ENCODE results near the gene SND1.

Gene SND1

DNA sequence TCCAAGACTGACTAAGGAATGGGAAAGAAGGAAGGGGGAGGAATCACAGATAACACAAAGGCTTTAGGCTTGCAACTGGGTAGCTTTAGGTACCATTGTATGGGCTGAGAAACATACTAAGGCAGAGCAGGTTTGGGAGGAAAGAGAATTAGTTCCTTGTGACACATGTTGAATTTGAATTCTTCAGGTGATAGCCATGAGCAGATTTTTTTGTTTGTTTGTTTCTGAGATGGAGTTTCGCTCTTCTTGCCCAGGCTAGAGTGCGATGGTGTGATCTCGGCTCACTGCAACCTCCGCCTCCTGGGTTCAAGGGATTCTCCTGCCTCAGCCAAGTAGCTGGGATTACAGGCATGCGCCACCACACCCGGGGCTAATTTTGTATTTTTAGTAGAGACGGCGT is 4.4 kb upstream of the SND1 start:
- Histone ChIP-seq H4K91ac (ENCODE audit: low read length) (no peak overlapping the region), H2BK120ac (ENCODE audit: low read depth, low read length) (no peak overlapping the region), H2BK12ac (ENCODE audit: low read length in 2 of 2) (no peak overlapping the region), H3K9ac (ENCODE audit: low read length) (no peak overlapping the region), H3K18ac (ENCODE audit: low read depth in 1 of 2, low read length in 2 of 2) (no peak overlapping the region), H3K9me3 (ENCODE audit: control insufficient read depth, low read length) (no peaks in the 10 kb centered on the region), H3K79me1 (replicated peaks; ENCODE audit: low read length, poor library complexity, severe bottlenecking) (no peaks in the 10 kb centered on the region), H3K4ac (ENCODE audit: low read depth in 1 of 2, low read length in 2 of 2) (no peak overlapping the region), H3K14ac (ENCODE audit: low read length in 2 of 2) (no peak overlapping the region), H3K23ac (ENCODE audit: low read length in 2 of 2) (no peak overlapping the region), H3K4me1 (ENCODE audit: control insufficient read depth, insufficient read depth, low read depth, low read length) (peaks cover 4% of the 10 kb centered on the region), H2AK5ac (ENCODE audit: low read length, severe bottlenecking) (no peak overlapping the region), H4K8ac (ENCODE audit: low read length) (no peak overlapping the region), H3K4me2 (ENCODE audit: low read length, poor library complexity, severe bottlenecking) (no peak overlapping the region), H3K27me3 (ENCODE audit: control insufficient read depth in 1 of 2, insufficient read depth in 1 of 2, low read length in 2 of 2) (no peaks in the 10 kb centered on the region), H3K36me3 (ENCODE audit: control insufficient read depth in 1 of 2, insufficient read depth in 2 of 2, low read depth in 1 of 2, low read length in 2 of 2) (no peaks in the 10 kb centered on the region), H2BK5ac (ENCODE audit: low read depth, low read length, poor library complexity, severe bottlenecking) (no peak overlapping the region), H2AFZ (ENCODE audit: low read depth, low read length) (no peak overlapping the region), H3K27ac (ENCODE audit: low read length, poor library complexity, severe bottlenecking) (no peak overlapping the region), H2BK15ac (ENCODE audit: low read depth, poor library complexity, severe bottlenecking) (no peak overlapping the region), H3K4me3 (ENCODE audit: insufficient read depth in 1 of 2, low read depth in 1 of 2, low read length in 2 of 2) (no peak overlapping the region)
- no peak for DNase-seq
- WGBS, result 95% methylated on average over 8 of the region's 8 CpGs

DNA sequence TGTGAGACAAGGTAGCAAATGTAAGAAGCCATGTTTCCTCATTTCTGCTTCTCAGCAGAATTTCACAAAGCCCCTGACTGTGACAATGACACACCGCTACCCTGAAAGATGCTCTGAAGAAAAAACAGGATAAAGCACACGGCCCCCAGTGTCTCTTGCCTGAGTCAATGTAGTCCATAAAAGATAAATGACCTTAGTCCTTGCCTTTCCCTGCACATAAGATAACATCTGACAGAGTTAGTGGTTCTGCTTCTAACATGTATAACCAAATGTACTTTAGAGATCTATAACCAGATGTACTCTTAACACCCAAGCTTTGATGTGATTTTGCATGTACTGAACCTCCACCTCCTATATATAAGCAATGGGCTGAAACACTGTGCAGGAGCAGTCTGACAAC is 3.0 kb upstream of the SND1 start:
- Histone ChIP-seq H3K27ac (ENCODE audit: low read length, poor library complexity, severe bottlenecking) (no peak overlapping the region), H4K8ac (ENCODE audit: low read length) (no peak overlapping the region), H3K18ac (ENCODE audit: low read depth in 1 of 2, low read length in 2 of 2) (no peak overlapping the region), H3K79me1 (replicated peaks; ENCODE audit: low read length, poor library complexity, severe bottlenecking) (no peaks in the 10 kb centered on the region), H3K4me3 (ENCODE audit: insufficient read depth in 1 of 2, low read depth in 1 of 2, low read length in 2 of 2) (no peak overlapping the region), H3K23ac (ENCODE audit: low read length in 2 of 2) (no peak overlapping the region), H4K91ac (ENCODE audit: low read length) (no peak overlapping the region), H3K4ac (ENCODE audit: low read depth in 1 of 2, low read length in 2 of 2) (no peak overlapping the region), H2BK120ac (ENCODE audit: low read depth, low read length) (no peak overlapping the region), H3K14ac (ENCODE audit: low read length in 2 of 2) (no peak overlapping the region), H3K9ac (ENCODE audit: low read length) (no peak overlapping the region), H3K4me1 (ENCODE audit: control insufficient read depth, insufficient read depth, low read depth, low read length) (peaks cover 6% of the 10 kb centered on the region), H3K9me3 (ENCODE audit: control insufficient read depth, low read length) (no peaks in the 10 kb centered on the region), H3K4me2 (ENCODE audit: low read length, poor library complexity, severe bottlenecking) (no peak overlapping the region), H2BK12ac (ENCODE audit: low read length in 2 of 2) (no peak overlapping the region), H2AK5ac (ENCODE audit: low read length, severe bottlenecking) (no peak overlapping the region), H2BK5ac (ENCODE audit: low read depth, low read length, poor library complexity, severe bottlenecking) (no peak overlapping the region), H3K27me3 (ENCODE audit: control insufficient read depth in 1 of 2, insufficient read depth in 1 of 2, low read length in 2 of 2) (no peaks in the 10 kb centered on the region), H2AFZ (ENCODE audit: low read depth, low read length) (no peak overlapping the region), H3K36me3 (ENCODE audit: control insufficient read depth in 1 of 2, insufficient read depth in 2 of 2, low read depth in 1 of 2, low read length in 2 of 2) (no peaks in the 10 kb centered on the region), H2BK15ac (ENCODE audit: low read depth, poor library complexity, severe bottlenecking) (no peak overlapping the region)
- DNase-seq, result no peak
- WGBS, result 77% methylated on average over 2 of the region's 2 CpGs

DNA sequence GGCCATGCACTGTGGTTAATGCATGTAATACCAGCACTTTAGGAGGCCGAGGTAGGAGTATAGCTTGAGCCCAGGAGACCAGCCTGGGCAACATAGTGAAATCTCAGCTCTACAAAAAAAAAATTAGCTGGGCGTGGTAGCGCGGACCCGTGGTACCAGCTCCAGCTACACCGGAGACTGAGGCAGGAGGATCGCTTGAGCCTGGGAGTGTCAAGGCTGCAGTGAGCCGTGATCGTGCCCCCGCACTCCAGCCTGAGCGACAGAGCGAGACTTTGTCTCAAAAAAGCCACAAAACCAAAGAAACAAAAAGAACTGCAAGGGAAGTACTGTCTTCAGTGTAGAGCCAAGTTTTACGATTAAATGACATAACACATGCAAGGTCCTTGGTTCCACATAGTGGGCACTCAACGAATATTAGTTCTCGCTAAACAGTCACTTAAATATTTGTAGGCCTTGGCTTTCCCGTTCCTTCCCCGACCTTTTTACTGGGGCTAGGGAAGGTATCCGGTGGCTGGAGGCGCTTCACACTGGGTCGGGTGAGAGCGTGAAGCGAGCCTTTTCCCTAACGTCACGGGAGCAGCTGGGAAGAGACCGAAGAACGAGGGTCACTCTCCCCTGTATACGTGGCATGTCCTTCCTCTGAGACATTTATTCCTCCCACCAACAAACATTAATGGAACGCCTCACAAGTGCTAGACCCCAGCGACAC is 993 bp upstream of the SND1 start:
- Histone ChIP-seq H3K27ac (ENCODE audit: low read length, poor library complexity, severe bottlenecking) (peak overlapping the region; percentile 63), H3K4me1 (ENCODE audit: control insufficient read depth, insufficient read depth, low read depth, low read length) (peaks cover 6% of the 10 kb centered on the region), H3K14ac (ENCODE audit: low read length in 2 of 2) (peak overlapping the region in 1 of 2 experiments; percentile 44), H4K8ac (ENCODE audit: low read length) (peak overlapping the region; percentile 90), H3K9ac (ENCODE audit: low read length) (peak overlapping the region; percentile 94), H3K79me1 (replicated peaks; ENCODE audit: low read length, poor library complexity, severe bottlenecking) (no peaks in the 10 kb centered on the region), H3K4me3 (ENCODE audit: insufficient read depth in 1 of 2, low read depth in 1 of 2, low read length in 2 of 2) (peak overlapping the region; percentile 55 to 88), H3K36me3 (ENCODE audit: control insufficient read depth in 1 of 2, insufficient read depth in 2 of 2, low read depth in 1 of 2, low read length in 2 of 2) (no peaks in the 10 kb centered on the region), H3K27me3 (ENCODE audit: control insufficient read depth in 1 of 2, insufficient read depth in 1 of 2, low read length in 2 of 2) (no peaks in the 10 kb centered on the region), H3K23ac (ENCODE audit: low read length in 2 of 2) (no peak overlapping the region), H2AFZ (ENCODE audit: low read depth, low read length) (peak overlapping the region; percentile 11), H4K91ac (ENCODE audit: low read length) (peak overlapping the region; percentile 91), H2AK5ac (ENCODE audit: low read length, severe bottlenecking) (peak overlapping the region; percentile 93), H3K9me3 (ENCODE audit: control insufficient read depth, low read length) (no peaks in the 10 kb centered on the region), H3K4me2 (ENCODE audit: low read length, poor library complexity, severe bottlenecking) (peak overlapping the region; percentile 52), H2BK12ac (ENCODE audit: low read length in 2 of 2) (peak overlapping the region in 1 of 2 experiments; percentile 8), H2BK15ac (ENCODE audit: low read depth, poor library complexity, severe bottlenecking) (no peak overlapping the region), H2BK5ac (ENCODE audit: low read depth, low read length, poor library complexity, severe bottlenecking) (no peak overlapping the region), H2BK120ac (ENCODE audit: low read depth, low read length) (peak overlapping the region; percentile 3), H3K4ac (ENCODE audit: low read depth in 1 of 2, low read length in 2 of 2) (peak overlapping the region; percentile 24 to 97), H3K18ac (ENCODE audit: low read depth in 1 of 2, low read length in 2 of 2) (peak overlapping the region; percentile 55 to 81)
- WGBS, result 49% methylated on average over 29 of the region's 29 CpGs
- peak; percentile 70 for DNase-seq

DNA sequence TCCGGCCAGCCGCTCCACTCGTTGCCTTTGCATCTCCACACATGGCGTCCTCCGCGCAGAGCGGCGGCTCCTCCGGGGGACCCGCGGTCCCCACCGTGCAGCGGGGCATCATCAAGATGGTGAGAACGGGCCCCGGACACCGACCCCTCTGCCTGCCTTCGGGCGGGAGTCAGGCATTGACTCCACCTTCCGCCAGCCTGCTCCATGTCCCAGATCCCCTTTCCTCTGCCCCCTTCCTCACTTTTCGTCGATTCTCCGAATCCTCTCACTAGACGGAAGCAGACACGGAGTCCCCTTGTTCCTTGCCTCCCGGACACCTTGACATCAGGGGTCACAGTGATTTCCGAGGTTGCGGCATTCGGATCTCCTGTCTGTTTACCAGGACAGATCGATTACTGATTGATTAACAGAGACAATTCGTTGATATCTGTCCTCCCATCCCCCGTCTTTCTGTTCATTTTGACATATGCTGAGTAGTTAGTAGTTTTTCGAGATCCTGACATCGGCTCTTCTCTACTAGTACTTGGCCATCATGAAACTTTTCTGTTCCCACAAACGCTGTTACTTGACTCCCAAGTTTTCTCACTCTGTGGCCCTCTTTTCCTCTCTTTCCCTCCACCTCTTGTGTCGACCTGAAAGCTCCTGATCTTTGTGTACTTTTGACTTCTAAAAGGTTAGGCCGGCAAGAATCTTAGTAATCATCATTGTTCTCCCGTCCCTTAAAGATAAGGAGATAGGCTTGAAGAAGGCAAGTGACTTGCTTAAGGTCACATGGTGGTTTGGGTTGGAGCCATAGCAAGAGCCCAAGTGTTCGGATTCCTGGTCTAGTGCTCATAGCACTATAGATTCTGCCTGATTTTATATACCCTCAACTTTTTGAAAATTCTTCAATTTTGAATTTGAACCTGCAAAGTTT is 597 bp downstream of the SND1 start:
- H4K8ac ChIP-seq (ENCODE audit: low read length), result peak overlapping the region; percentile 88
- peak overlapping the region in 1 of 2 experiments; percentile 98 for H3K14ac ChIP-seq (ENCODE audit: low read length in 2 of 2)
- peak; percentile 53 for DNase-seq
- no peak overlapping the region for H2AK5ac ChIP-seq (ENCODE audit: low read length, severe bottlenecking)
- H3K23ac ChIP-seq (ENCODE audit: low read length in 2 of 2), result peak overlapping the region; percentile 84 to 96
- peak overlapping the region; percentile 94 for H3K9ac ChIP-seq (ENCODE audit: low read length)
- H2BK12ac ChIP-seq (ENCODE audit: low read length in 2 of 2), result peak overlapping the region in 1 of 2 experiments; percentile 83
- no peak overlapping the region for H2BK120ac ChIP-seq (ENCODE audit: low read depth, low read length)
- WGBS, result 1% methylated on average over 35 of the region's 38 CpGs
- H2AFZ ChIP-seq (ENCODE audit: low read depth, low read length), result peak overlapping the region; percentile 93
- no peak overlapping the region for H2BK5ac ChIP-seq (ENCODE audit: low read depth, low read length, poor library complexity, severe bottlenecking)
- H3K27ac ChIP-seq (ENCODE audit: low read length, poor library complexity, severe bottlenecking), result peak overlapping the region; percentile 79
- peak overlapping the region; percentile 89 for H3K4ac ChIP-seq (ENCODE audit: low read depth in 1 of 2, low read length in 2 of 2)
- peak overlapping the region; percentile 91 to 98 for H3K18ac ChIP-seq (ENCODE audit: low read depth in 1 of 2, low read length in 2 of 2)
- peak overlapping the region; percentile 73 for H4K91ac ChIP-seq (ENCODE audit: low read length)
- H2BK15ac ChIP-seq (ENCODE audit: low read depth, poor library complexity, severe bottlenecking), result no peak overlapping the region
- no peaks in the 10 kb centered on the region for H3K79me1 ChIP-seq (replicated peaks; ENCODE audit: low read length, poor library complexity, severe bottlenecking)
- H3K4me3 ChIP-seq (ENCODE audit: insufficient read depth in 1 of 2, low read depth in 1 of 2, low read length in 2 of 2), result peak overlapping the region; percentile 88 to 100
- no peaks in the 10 kb centered on the region for H3K9me3 ChIP-seq (ENCODE audit: control insufficient read depth, low read length)
- peaks cover 6% of the 10 kb centered on the region for H3K4me1 ChIP-seq (ENCODE audit: control insufficient read depth, insufficient read depth, low read depth, low read length)
- peaks cover 3% of the 10 kb centered on the region in 2 experiments for H3K36me3 ChIP-seq (ENCODE audit: control insufficient read depth in 1 of 2, insufficient read depth in 2 of 2, low read depth in 1 of 2, low read length in 2 of 2)
- H3K4me2 ChIP-seq (ENCODE audit: low read length, poor library complexity, severe bottlenecking), result peak overlapping the region; percentile 76
- H3K27me3 ChIP-seq (ENCODE audit: control insufficient read depth in 1 of 2, insufficient read depth in 1 of 2, low read length in 2 of 2), result no peaks in the 10 kb centered on the region
